HCT116 (cell line): ENCODE data around the gene AP1S1.

Experiments
- ATF3 ChIP-seq: IDR thresholded peaks from 2 replicates; pipeline ENCODE4 v1.6.1; 2012
- CTCF ChIP-seq, 3 experiments: fragments of 200-600 bp in 1 of 3; sonication (generic) in 1 of 3; IDR thresholded peaks in 2 of 3; conservative IDR thresholded peaks in 1 of 3; 2 replicates each; pipeline ENCODE4 v1.5.1; 2012 to 2017; ENCODE audit warnings: low read depth in 2 of 3, low read length in 2 of 3, antibody characterized with exemption in 1 of 3, borderline replicate concordance in 1 of 3, control low read depth in 1 of 3, mild to moderate bottlenecking in 1 of 3, mixed read lengths in 1 of 3, mixed run types in 1 of 3, moderate library complexity in 1 of 3; ENCODE audit not compliant: insufficient read depth in 1 of 3
- EZH2 ChIP-seq: fragments of 200-600 bp; sonication (generic); IDR thresholded peaks from 2 replicates; pipeline ENCODE4 v1.6.1; 2017; ENCODE audit warnings: antibody characterized with exemption, mixed run types
- EZH2phosphoT487 ChIP-seq: fragments of 200-600 bp; IDR thresholded peaks from 2 replicates; pipeline ENCODE4 v1.6.1; 2018; ENCODE audit warnings: antibody characterized with exemption, borderline replicate concordance
- JUND ChIP-seq: IDR thresholded peaks from 2 replicates; pipeline ENCODE4 v1.6.1; 2012
- MAX ChIP-seq: IDR thresholded peaks from 2 replicates; pipeline ENCODE4 v1.6.1; 2012
- POLR2A ChIP-seq: IDR thresholded peaks from 2 replicates; pipeline ENCODE4 v1.7.0; 2011; ENCODE audit warnings: borderline replicate concordance; ENCODE audit not compliant: insufficient read depth, insufficient read length; ENCODE audit errors: extremely low read depth
- POLR2AphosphoS5 ChIP-seq: IDR thresholded peaks from 2 replicates; pipeline ENCODE4 v1.6.1; 2011; ENCODE audit warnings: mild to moderate bottlenecking, low read depth, low read length, moderate library complexity
- RAD21 ChIP-seq: IDR thresholded peaks from 2 replicates; pipeline ENCODE4 v1.6.1; 2012; ENCODE audit warnings: low read depth, mild to moderate bottlenecking
- SIN3A ChIP-seq: IDR thresholded peaks from 2 replicates; pipeline ENCODE4 v1.6.1; 2012; ENCODE audit warnings: low read depth
- SP1 ChIP-seq: IDR thresholded peaks from 2 replicates; pipeline ENCODE4 v1.6.1; 2012; ENCODE audit warnings: low read depth
- SRF ChIP-seq: IDR thresholded peaks from 2 replicates; pipeline ENCODE4 v1.6.1; 2012; ENCODE audit warnings: low read depth
- ZFX ChIP-seq: fragments of 450-650 bp; IDR thresholded peaks from 2 replicates; pipeline ENCODE4 v1.6.1; 2017

GRCh38 chr7:101118856-101119255 is 35.4 kb upstream of the AP1S1 start:
- TF ChIP-seq CTCF (IDR thresholded peaks at IDR 0.05 in 2 of 3, conservative IDR thresholded peaks at IDR 0.05 in 1 of 3; ENCODE audit: borderline replicate concordance in 1 of 3, insufficient read depth in 1 of 3, low read depth in 2 of 3, low read length in 2 of 3) (no peak), MAX (no peak), SIN3A (no peak), POLR2AphosphoS5 (no peak), ATF3 (no peak), RAD21 (no peak), EZH2phosphoT487 (no peak), EZH2 (no peak), POLR2A (no peak), JUND (no peak), ZFX (no peak), SRF (no peak), SP1 (no peak)
